WTC11 (cell line): ENCODE measurements around the gene IL17F.

Experiments
- ARID4B ChIP-seq: sonication (generic); formaldehyde crosslinking; IDR thresholded peaks from 2 replicates; pipeline ENCODE4 v1.8.0; 2023; ENCODE audit warnings: missing genetic modification reagents, mild to moderate bottlenecking, borderline replicate concordance
- ATF2 ChIP-seq: sonication (generic); formaldehyde crosslinking; IDR thresholded peaks from 2 replicates; pipeline ENCODE4 v1.8.1; 2022; ENCODE audit warnings: low read depth, missing genetic modification reagents, borderline replicate concordance
- E2F5 ChIP-seq: sonication (generic); formaldehyde crosslinking; IDR thresholded peaks from 2 replicates; pipeline ENCODE4 v1.8.1; 2022; ENCODE audit warnings: mild to moderate bottlenecking, moderate library complexity, missing genetic modification reagents
- ELF4 ChIP-seq: sonication (generic); formaldehyde crosslinking; IDR thresholded peaks from 2 replicates; pipeline ENCODE4 v1.8.1; 2022; ENCODE audit warnings: low read depth, mild to moderate bottlenecking, moderate library complexity, missing genetic modification reagents
- FOXJ3 ChIP-seq: sonication (generic); formaldehyde crosslinking; IDR thresholded peaks from 2 replicates; pipeline ENCODE4 v1.9.0; 2021; ENCODE audit warnings: missing genetic modification reagents, mild to moderate bottlenecking, borderline replicate concordance
- FOXK1 ChIP-seq: sonication (generic); formaldehyde crosslinking; IDR thresholded peaks from 2 replicates; pipeline ENCODE4 v1.8.0; 2022; ENCODE audit warnings: mild to moderate bottlenecking, moderate library complexity, missing genetic modification reagents
- PRDM15 ChIP-seq: sonication (generic); formaldehyde crosslinking; IDR thresholded peaks from 2 replicates; pipeline ENCODE4 v1.8.0; 2022; ENCODE audit warnings: missing genetic modification reagents
- STAT6 ChIP-seq: sonication (generic); formaldehyde crosslinking; conservative IDR thresholded peaks from 2 replicates; pipeline ENCODE4 v1.8.1; 2023; ENCODE audit warnings: mild to moderate bottlenecking, low read depth, missing genetic modification reagents, moderate library complexity
- TEAD4 ChIP-seq: sonication (generic); formaldehyde crosslinking; IDR thresholded peaks from 2 replicates; pipeline ENCODE4 v1.8.0; 2022; ENCODE audit warnings: mild to moderate bottlenecking, missing genetic modification reagents
- ZBTB43 ChIP-seq: sonication (generic); formaldehyde crosslinking; IDR thresholded peaks from 2 replicates; pipeline ENCODE4 v1.8.1; 2023; ENCODE audit warnings: mild to moderate bottlenecking, missing genetic modification reagents
- ZNF512 ChIP-seq: sonication (generic); formaldehyde crosslinking; IDR thresholded peaks from 2 replicates; pipeline ENCODE4 v1.8.1; 2022; ENCODE audit warnings: missing genetic modification reagents, borderline replicate concordance
- TF ChIP-seq, protein P1 (sequence below): sonication (generic); formaldehyde crosslinking; IDR thresholded peaks from 2 replicates; pipeline ENCODE4 v1.8.1; 2022; ENCODE audit warnings: mild to moderate bottlenecking, missing genetic modification reagents, moderate library complexity, borderline replicate concordance
- TF ChIP-seq, protein P2 (sequence below): sonication (generic); formaldehyde crosslinking; IDR thresholded peaks from 2 replicates; pipeline ENCODE4 v1.8.1; 2023; ENCODE audit warnings: mild to moderate bottlenecking, missing genetic modification reagents, moderate library complexity
- TF ChIP-seq, protein P3 (sequence below): fragments of 200-600 bp; IDR thresholded peaks from 2 replicates; pipeline ENCODE4 v1.8.0; 2022; ENCODE audit warnings: antibody characterized with exemption

DNA sequence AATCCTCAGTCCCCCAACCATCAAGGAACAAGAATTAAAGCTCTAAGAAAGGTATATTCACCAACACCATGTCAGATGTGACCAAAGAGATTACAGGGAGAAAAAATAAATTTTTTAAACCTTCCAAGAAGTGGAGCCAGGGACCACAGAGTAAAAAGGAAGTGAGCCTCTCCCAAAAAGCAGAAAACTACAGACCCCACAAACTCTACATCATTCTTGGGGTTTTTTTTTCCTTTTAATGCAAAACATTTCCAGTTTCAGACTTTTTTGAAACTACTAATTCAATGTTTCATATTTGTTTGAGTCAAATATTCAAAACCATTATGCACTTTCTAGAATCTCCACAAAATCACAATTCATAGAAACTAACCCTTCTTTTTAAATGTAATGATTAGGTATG lies 6.8 kb upstream of the IL17F start:
- TF ChIP-seq, protein P1, sequence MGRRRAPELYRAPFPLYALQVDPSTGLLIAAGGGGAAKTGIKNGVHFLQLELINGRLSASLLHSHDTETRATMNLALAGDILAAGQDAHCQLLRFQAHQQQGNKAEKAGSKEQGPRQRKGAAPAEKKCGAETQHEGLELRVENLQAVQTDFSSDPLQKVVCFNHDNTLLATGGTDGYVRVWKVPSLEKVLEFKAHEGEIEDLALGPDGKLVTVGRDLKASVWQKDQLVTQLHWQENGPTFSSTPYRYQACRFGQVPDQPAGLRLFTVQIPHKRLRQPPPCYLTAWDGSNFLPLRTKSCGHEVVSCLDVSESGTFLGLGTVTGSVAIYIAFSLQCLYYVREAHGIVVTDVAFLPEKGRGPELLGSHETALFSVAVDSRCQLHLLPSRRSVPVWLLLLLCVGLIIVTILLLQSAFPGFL (CRISPR knock-in tag): no peak
- no peak for TF ChIP-seq STAT6 (CRISPR knock-in tag)
- TF ChIP-seq, protein P2, sequence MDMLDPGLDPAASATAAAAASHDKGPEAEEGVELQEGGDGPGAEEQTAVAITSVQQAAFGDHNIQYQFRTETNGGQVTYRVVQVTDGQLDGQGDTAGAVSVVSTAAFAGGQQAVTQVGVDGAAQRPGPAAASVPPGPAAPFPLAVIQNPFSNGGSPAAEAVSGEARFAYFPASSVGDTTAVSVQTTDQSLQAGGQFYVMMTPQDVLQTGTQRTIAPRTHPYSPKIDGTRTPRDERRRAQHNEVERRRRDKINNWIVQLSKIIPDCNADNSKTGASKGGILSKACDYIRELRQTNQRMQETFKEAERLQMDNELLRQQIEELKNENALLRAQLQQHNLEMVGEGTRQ (CRISPR knock-in tag): no peak
- no peak for TF ChIP-seq ELF4 (CRISPR knock-in tag)
- TF ChIP-seq, protein P3, sequence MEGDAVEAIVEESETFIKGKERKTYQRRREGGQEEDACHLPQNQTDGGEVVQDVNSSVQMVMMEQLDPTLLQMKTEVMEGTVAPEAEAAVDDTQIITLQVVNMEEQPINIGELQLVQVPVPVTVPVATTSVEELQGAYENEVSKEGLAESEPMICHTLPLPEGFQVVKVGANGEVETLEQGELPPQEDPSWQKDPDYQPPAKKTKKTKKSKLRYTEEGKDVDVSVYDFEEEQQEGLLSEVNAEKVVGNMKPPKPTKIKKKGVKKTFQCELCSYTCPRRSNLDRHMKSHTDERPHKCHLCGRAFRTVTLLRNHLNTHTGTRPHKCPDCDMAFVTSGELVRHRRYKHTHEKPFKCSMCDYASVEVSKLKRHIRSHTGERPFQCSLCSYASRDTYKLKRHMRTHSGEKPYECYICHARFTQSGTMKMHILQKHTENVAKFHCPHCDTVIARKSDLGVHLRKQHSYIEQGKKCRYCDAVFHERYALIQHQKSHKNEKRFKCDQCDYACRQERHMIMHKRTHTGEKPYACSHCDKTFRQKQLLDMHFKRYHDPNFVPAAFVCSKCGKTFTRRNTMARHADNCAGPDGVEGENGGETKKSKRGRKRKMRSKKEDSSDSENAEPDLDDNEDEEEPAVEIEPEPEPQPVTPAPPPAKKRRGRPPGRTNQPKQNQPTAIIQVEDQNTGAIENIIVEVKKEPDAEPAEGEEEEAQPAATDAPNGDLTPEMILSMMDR: no peak
- TF ChIP-seq ARID4B (CRISPR knock-in tag): no peak
- TF ChIP-seq E2F5: no peak
- no peak for TF ChIP-seq ZNF512 (CRISPR knock-in tag)
- no peak for TF ChIP-seq ZBTB43
- no peak for TF ChIP-seq ATF2 (CRISPR knock-in tag)
- no peak for TF ChIP-seq PRDM15 (CRISPR knock-in tag)
- TF ChIP-seq FOXK1: no peak
- no peak for TF ChIP-seq TEAD4
- no peak for TF ChIP-seq FOXJ3 (CRISPR knock-in tag)
